ENCODE measurements around the gene ATP7A. TPM values are rescaled to one million over a fixed set of nuclear protein-coding genes. Genes with fewer than 3 reads are reported as not detected.
A peak's percentile ranks its signal among the peaks of the same experiment; 100 is the strongest.
"Not testable (repeated sequence)": the region's sequence is repeated elsewhere in the genome, so short reads cannot be mapped to it uniquely, and the experiment has no call there.

The ATP7A gene
- polyA plus RNA-seq, 3 donors: 15.0 to 17.0 (median 16.6) TPM

- DNase-seq (ENCODE audit: extremely low read depth in 1 of 11, low read depth in 9 of 11, low spot score in 4 of 11): no peak
Measured at GRCh38 chrX:78011846-78012245, 101.4 kb downstream of the ATP7A start.

- peak in 4 of 11 donors; percentile 0 to 2 (median 2) for DNase-seq (ENCODE audit: extremely low read depth in 1 of 11, low read depth in 9 of 11, low spot score in 4 of 11)
Measured at GRCh38 chrX:78019586-78020483, 109.3 kb downstream of the ATP7A start.

- DNase-seq (ENCODE audit: extremely low read depth in 1 of 11, low read depth in 9 of 11, low spot score in 4 of 11): no peak
Measured at GRCh38 chrX:78024349-78025059, 114.0 kb downstream of the ATP7A start.

GRCh38 chrX:78027798-78028197 is 117.3 kb downstream of the ATP7A start:
- DNase-seq (ENCODE audit: extremely low read depth in 1 of 11, low read depth in 9 of 11, low spot score in 4 of 11): no peak

- DNase-seq (ENCODE audit: extremely low read depth in 1 of 11, low read depth in 9 of 11, low spot score in 4 of 11): peak in 6 of 11 donors; percentile 0 to 8 (median 4)
Measured at GRCh38 chrX:78029663-78030062, 119.2 kb downstream of the ATP7A start.

- DNase-seq (ENCODE audit: extremely low read depth in 1 of 11, low read depth in 9 of 11, low spot score in 4 of 11): no peak
Measured at GRCh38 chrX:78035061-78035460, 124.6 kb downstream of the ATP7A start.

- DNase-seq (ENCODE audit: extremely low read depth in 1 of 11, low read depth in 9 of 11, low spot score in 4 of 11): no peak
Measured at GRCh38 chrX:78037881-78038280, 127.4 kb downstream of the ATP7A start.

- no peak for DNase-seq (ENCODE audit: extremely low read depth in 1 of 11, low read depth in 9 of 11, low spot score in 4 of 11)
Measured at GRCh38 chrX:78042601-78043000, 132.1 kb downstream of the ATP7A start.

GRCh38 chrX:78046362-78046761 is 135.9 kb downstream of the ATP7A start:
- no peak for DNase-seq (ENCODE audit: extremely low read depth in 1 of 11, low read depth in 9 of 11, low spot score in 4 of 11)

- no peak for DNase-seq (ENCODE audit: extremely low read depth in 1 of 11, low read depth in 9 of 11, low spot score in 4 of 11)
Measured at GRCh38 chrX:78048052-78048451, 137.6 kb downstream of the ATP7A start.

- DNase-seq (ENCODE audit: extremely low read depth in 1 of 11, low read depth in 9 of 11, low spot score in 4 of 11): no peak
Measured at GRCh38 chrX:78063687-78064086, 153.2 kb downstream of the ATP7A start.

- no peak for DNase-seq (ENCODE audit: extremely low read depth in 1 of 11, low read depth in 9 of 11, low spot score in 4 of 11)
Measured at GRCh38 chrX:78064152-78064551, 153.7 kb downstream of the ATP7A start.

- DNase-seq (ENCODE audit: extremely low read depth in 1 of 11, low read depth in 9 of 11, low spot score in 4 of 11): not testable (repeated sequence)
Measured at GRCh38 chrX:78064698-78065601, 154.5 kb downstream of the ATP7A start.

GRCh38 chrX:78066110-78066509 is 155.6 kb downstream of the ATP7A start:
- no peak for DNase-seq (ENCODE audit: extremely low read depth in 1 of 11, low read depth in 9 of 11, low spot score in 4 of 11)

GRCh38 chrX:78071331-78071730 is 160.8 kb downstream of the ATP7A start:
- DNase-seq (ENCODE audit: extremely low read depth in 1 of 11, low read depth in 9 of 11, low spot score in 4 of 11): no peak

GRCh38 chrX:78073147-78074077 is 162.9 kb downstream of the ATP7A start:
- not testable (repeated sequence) for DNase-seq (ENCODE audit: extremely low read depth in 1 of 11, low read depth in 9 of 11, low spot score in 4 of 11)

GRCh38 chrX:78074088-78074487 is 163.6 kb downstream of the ATP7A start:
- no peak for DNase-seq (ENCODE audit: extremely low read depth in 1 of 11, low read depth in 9 of 11, low spot score in 4 of 11)

- no peak for DNase-seq (ENCODE audit: extremely low read depth in 1 of 11, low read depth in 9 of 11, low spot score in 4 of 11)
Measured at GRCh38 chrX:78075787-78076389, 165.4 kb downstream of the ATP7A start.

Measured in renal cortex interstitium (tissue), 11 donors.